BLaER1 treated with 17β-estradiol and CSF1 and Interleukin-3, amounts not matched to agents 10 nM and 100 nM (cell line): Measurements from ENCODE around the gene SACS.
"Not testable (repeated sequence)": the region's sequence is repeated elsewhere in the genome, so short reads cannot be mapped to it uniquely, and the experiment has no call there.

Experiments used
- H3K27ac ChIP-seq, 11 experiments: shearing (Covaris generic); formaldehyde crosslinking; 2 replicates each; pipeline ENCODE4 v1.8.1; 2022
- H3K27me3 ChIP-seq, 11 experiments: shearing (Covaris generic); formaldehyde crosslinking; 2 replicates each; pipeline ENCODE4 v1.8.1; 2022
- H3K36me3 ChIP-seq, 11 experiments: shearing (Covaris generic); formaldehyde crosslinking; 2 replicates each; pipeline ENCODE4 v1.8.1; 2022
- H3K4me1 ChIP-seq, 10 experiments: shearing (Covaris generic); formaldehyde crosslinking; 2 replicates each; pipeline ENCODE4 v1.8.1; 2022
- H3K4me2 ChIP-seq, 11 experiments: shearing (Covaris generic); formaldehyde crosslinking; 2 replicates each; pipeline ENCODE4 v1.8.1; 2022
- H3K4me3 ChIP-seq, 10 experiments: shearing (Covaris generic); formaldehyde crosslinking; 2 replicates each; pipeline ENCODE4 v1.8.1; 2022
- H3K9ac ChIP-seq, 11 experiments: shearing (Covaris generic); formaldehyde crosslinking; 2 replicates each; pipeline ENCODE4 v1.8.1; 2022
- H3K9me3 ChIP-seq, 11 experiments: shearing (Covaris generic); formaldehyde crosslinking; replicated peaks in 1 of 11; 2 replicates each; pipeline ENCODE4 v1.8.1; 2022
- H4K20me1 ChIP-seq, 11 experiments: shearing (Covaris generic); formaldehyde crosslinking; 2 replicates each; pipeline ENCODE4 v1.8.1; 2022
- Cebpa-rat ChIP-seq, 11 experiments: shearing (Covaris generic); IDR thresholded peaks; 2 replicates each; pipeline ENCODE4 v1.8.1; 2022

Gene SACS

DNA sequence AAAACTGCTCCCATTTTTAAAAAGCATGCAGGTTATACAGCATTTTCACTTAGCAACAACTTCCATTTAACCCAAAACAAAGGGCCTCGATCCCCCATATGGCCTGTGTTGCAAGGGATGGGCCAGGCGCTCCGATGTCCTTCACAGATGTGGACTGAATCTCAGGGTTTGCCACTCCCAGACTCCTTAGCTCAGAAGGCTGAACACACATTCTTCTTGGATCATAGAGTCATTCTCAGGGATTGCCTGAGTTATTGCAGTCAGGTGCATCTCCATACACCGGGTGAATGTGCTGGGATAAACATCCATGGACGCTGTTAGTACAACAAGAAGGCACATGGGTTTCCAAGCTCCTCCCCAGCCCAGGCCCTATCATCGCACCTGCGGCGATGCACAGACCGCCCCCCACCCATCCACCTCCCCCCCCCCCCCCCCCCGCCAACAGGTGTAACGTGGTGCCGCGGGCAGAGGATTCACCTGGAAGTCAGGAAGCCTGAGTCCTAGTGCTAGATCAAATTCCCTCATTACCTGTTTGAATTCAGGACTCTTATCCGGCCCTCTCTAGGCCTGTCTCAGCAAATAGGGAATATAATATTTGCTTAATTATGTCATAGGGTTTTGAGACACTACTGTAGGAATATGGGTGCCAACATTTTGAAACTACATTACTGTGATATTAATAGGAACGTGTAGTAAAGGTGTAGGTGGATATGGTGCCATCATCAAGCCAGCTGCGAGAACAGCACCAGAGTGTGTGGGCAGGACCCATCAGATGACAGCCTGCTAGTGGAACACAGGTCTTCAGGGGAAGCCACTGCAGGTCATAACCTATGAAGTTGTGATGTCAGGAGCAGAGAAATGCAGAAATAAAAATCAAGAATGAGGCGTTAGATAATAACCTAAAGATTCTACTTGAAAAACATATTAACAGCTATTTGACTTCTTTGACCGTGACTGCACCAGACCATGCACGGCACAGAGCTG, 110.9 kb downstream of the SACS start:
- no peak for TF ChIP-seq Cebpa-rat (IDR thresholded peaks at IDR 0.05)
- H3K4me3 ChIP-seq = no peak overlapping the region
- H3K4me1 ChIP-seq = peaks cover 10 to 20% (median 16%) of the 10 kb centered on the region in 10 experiments
- no peak overlapping the region for H3K27ac ChIP-seq
- no peaks in the 10 kb centered on the region for H3K9me3 ChIP-seq
- H4K20me1 ChIP-seq = 0 out of 22 replicates have a peak, but pooled peaks cover 0 to 5% (median 0%) of the 10 kb centered on the region in 11 experiments
- H3K27me3 ChIP-seq = no peaks in the 10 kb centered on the region
- no peak overlapping the region for H3K4me2 ChIP-seq
- H3K9ac ChIP-seq = no peak overlapping the region
- no peaks in the 10 kb centered on the region for H3K36me3 ChIP-seq

DNA sequence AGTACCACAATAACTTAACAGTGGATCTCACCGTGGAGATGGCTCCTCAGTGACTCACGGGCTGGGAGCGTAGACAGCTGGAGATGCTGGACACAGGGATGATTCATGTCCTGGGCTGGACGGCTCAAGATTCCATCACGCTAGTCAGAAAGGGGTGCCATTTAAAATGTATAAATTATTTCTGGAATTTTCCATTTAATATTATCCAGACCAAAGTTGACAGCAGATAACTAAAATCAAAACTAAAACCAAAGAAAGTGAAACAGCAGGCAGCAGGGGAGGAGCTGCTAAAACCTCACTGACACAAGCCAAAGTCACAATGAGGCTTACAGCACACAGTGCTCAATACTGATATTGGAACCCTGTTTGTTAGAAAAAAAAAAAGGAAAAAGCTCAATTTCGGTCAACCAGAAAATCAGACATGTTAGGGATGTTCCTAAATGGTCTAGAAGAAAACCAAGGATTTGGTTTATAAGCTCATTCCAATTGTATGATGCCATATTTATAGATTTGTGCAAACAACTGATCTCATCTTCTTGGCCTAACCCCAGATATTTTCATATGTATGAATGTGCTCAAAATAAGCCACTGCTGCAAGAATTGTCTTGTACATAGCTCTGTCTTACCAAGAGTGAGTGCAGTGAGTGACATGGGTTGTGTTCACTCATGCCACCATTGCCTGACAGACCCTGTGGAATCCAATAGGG, 111.8 kb downstream of the SACS start:
- H3K4me3 ChIP-seq = no peak overlapping the region
- no peak overlapping the region for H3K27ac ChIP-seq
- H3K36me3 ChIP-seq = no peaks in the 10 kb centered on the region
- H3K27me3 ChIP-seq = no peaks in the 10 kb centered on the region
- 0 out of 22 replicates have a peak, but pooled peaks cover 0 to 5% (median 0%) of the 10 kb centered on the region in 11 experiments for H4K20me1 ChIP-seq
- H3K9me3 ChIP-seq = no peaks in the 10 kb centered on the region
- TF ChIP-seq Cebpa-rat (IDR thresholded peaks at IDR 0.05) = no peak
- H3K4me1 ChIP-seq = peaks cover 10 to 20% (median 16%) of the 10 kb centered on the region in 10 experiments
- H3K9ac ChIP-seq = no peak overlapping the region
- H3K4me2 ChIP-seq = no peak overlapping the region

DNA sequence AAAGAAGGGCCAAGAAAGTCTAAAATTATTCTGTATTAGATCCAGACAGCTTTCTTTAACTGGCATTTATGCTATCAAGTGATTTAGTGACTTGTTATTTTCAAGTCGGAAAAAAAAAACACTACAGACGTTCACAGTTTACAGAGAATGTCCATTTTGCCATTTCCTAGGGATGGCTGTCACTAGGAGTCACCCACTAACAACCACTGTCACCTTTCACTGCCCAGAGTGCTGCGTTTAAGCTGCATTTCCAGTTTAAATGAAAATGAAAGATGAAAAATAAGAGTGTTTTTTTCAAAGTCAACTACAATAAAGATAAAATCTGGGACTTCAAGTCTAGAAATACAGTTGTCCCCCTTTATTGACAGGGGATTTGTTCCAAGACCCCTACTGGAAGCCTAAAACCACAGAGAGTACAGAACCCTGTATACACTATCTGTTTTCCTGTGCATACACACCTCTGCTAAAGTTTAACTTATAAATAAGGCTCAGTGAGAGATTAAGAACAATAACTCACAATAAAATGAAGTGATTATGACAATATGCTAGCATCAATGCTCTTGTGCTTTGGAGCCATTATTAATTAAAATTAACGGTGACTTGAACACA, 112.5 kb downstream of the SACS start:
- no peak overlapping the region for H3K27ac ChIP-seq
- 0 out of 22 replicates have a peak, but pooled peaks cover 0 to 5% (median 0%) of the 10 kb centered on the region in 11 experiments for H4K20me1 ChIP-seq
- peaks cover 10 to 20% (median 16%) of the 10 kb centered on the region in 10 experiments for H3K4me1 ChIP-seq
- no peaks in the 10 kb centered on the region for H3K9me3 ChIP-seq
- H3K36me3 ChIP-seq = no peaks in the 10 kb centered on the region
- H3K4me3 ChIP-seq = no peak overlapping the region
- TF ChIP-seq Cebpa-rat (IDR thresholded peaks at IDR 0.05) = no peak
- H3K4me2 ChIP-seq = no peak overlapping the region
- H3K27me3 ChIP-seq = no peaks in the 10 kb centered on the region
- H3K9ac ChIP-seq = no peak overlapping the region

DNA sequence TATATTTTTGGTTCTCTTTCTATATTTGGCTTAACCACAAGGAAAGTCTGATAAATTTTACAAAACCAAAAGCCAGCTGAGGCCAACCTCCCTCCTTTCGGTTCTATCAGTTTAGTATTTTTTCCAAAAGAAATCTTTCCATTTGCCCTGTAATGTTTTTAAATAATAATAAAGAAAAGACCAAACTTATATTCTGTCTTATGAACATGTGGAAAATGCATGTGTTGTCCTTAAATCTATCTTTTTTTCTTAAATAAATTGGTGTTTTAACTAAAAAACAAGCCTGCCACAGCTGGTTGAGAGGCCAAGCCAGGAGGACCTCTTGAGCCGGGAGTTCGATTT, 113.6 kb downstream of the SACS start:
- 0 out of 22 replicates have a peak, but pooled peaks cover 0 to 5% (median 0%) of the 10 kb centered on the region in 11 experiments for H4K20me1 ChIP-seq
- H3K9ac ChIP-seq = peak overlapping the region in 2 of 11 experiments; percentile 0 to 12; a peak in 1 of 22 replicates
- TF ChIP-seq Cebpa-rat (IDR thresholded peaks at IDR 0.05) = no peak
- H3K4me2 ChIP-seq = peak overlapping the region; percentile 8 to 73 (median 41); a peak in 14 of 22 replicates
- H3K27ac ChIP-seq = peak overlapping the region in 4 of 11 experiments; percentile 19 to 49 (median 32); a peak in 3 of 22 replicates
- no peaks in the 10 kb centered on the region for H3K36me3 ChIP-seq
- H3K4me1 ChIP-seq = peaks cover 10 to 20% (median 16%) of the 10 kb centered on the region in 10 experiments
- no peak overlapping the region for H3K4me3 ChIP-seq
- no peaks in the 10 kb centered on the region for H3K27me3 ChIP-seq
- no peaks in the 10 kb centered on the region for H3K9me3 ChIP-seq

DNA sequence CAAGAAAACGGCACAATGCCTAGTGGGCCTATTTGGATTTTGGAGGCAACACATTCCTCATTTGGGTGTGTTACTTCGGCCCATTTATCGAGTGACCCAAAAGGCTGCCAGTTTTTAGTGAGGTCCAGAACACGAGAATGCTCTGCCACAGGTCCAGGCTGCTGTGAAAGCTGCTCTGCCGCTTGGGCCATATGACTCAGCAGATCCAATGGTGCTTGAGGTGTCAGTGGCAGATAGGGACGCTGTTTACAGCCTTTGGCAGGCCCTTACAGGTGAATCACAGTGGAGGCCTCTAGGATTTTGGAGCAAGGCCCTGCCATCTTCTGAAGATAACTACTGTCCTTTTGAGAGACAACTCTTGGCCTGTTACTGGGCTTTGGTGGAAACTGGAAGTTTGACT, 118.7 kb downstream of the SACS start:
- not testable (repeated sequence) for H4K20me1 ChIP-seq, H3K4me3 ChIP-seq, H3K27ac ChIP-seq, H3K9me3 ChIP-seq, H3K27me3 ChIP-seq, H3K36me3 ChIP-seq, H3K4me2 ChIP-seq, H3K9ac ChIP-seq
- H3K4me1 ChIP-seq = peaks cover 10 to 14% (median 12%) of the 10 kb centered on the region in 10 experiments

DNA sequence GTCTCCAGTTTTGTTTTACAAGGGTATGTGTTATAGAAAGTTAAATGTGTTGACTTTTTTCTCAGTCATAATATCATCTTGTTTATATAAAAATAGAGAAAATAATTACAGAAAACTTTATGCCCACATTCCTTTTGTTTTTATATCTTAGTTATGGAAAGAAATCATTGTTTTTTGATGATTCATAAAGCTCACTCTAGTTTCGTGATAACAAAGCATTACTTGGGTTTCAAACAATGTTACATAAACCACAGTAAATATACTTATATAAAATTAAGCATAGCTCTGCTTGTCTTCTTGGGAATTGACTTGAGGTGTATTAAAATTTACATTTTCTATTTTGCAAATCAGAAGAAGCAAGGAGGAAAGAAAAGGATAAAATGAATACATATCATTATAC, 140.9 kb downstream of the SACS start:
- peaks cover 0 to 8% (median 6%) of the 10 kb centered on the region in 11 experiments; a peak in 8 of 22 replicates for H3K9me3 ChIP-seq
- H4K20me1 ChIP-seq = no peaks in the 10 kb centered on the region
- H3K4me3 ChIP-seq = no peak overlapping the region
- no peaks in the 10 kb centered on the region for H3K27me3 ChIP-seq
- H3K36me3 ChIP-seq = no peaks in the 10 kb centered on the region
- no peak overlapping the region for H3K9ac ChIP-seq
- H3K27ac ChIP-seq = no peak overlapping the region
- H3K4me1 ChIP-seq = no peaks in the 10 kb centered on the region
- no peak for TF ChIP-seq Cebpa-rat (IDR thresholded peaks at IDR 0.05)
- no peak overlapping the region for H3K4me2 ChIP-seq

DNA sequence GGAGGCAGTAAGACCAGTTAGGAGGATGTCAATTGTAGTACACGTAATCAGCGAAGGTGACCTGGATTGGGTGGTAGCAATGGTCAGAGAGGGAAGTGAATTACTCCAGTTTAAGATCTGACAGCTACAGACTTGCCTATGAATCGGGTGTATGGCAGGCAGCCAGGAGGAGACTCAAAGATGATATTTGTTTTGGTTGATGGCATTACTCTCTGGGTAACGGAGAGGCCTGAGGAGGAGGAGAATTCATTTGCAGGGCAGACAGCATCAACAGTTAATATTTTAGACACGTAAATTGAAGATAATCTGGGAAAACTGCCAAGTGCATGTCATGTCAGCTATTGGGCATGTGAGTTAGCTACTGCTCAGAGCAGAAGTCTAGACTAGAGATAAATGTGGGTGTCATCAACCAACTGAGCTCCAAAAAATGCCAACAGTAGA, 143.6 kb downstream of the SACS start:
- Histone ChIP-seq H3K27ac (no peak overlapping the region), H3K36me3 (no peaks in the 10 kb centered on the region)

DNA sequence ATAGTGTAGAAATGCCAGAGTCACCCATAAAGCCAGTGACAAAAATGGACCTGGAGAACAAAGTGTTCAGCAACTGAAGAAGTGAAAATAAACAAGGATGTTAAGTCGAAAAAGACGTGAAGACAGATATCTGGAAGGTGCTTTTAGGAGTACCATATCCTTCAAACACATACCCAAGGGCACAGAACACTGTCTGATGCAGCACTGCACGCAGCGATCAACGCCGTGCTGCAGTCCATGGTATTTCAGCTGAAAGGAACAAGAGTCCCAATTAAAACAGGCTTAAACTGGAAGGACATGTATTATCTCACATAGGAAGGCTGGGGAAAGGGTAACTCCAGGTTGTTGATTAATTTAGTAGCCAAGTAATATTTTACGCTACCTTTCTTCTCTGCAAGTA, 144.5 kb downstream of the SACS start:
- no peak for TF ChIP-seq Cebpa-rat (IDR thresholded peaks at IDR 0.05)
- no peaks in the 10 kb centered on the region for H3K4me1 ChIP-seq
- H3K9ac ChIP-seq = no peak overlapping the region
- H3K27me3 ChIP-seq = no peaks in the 10 kb centered on the region
- H3K9me3 ChIP-seq = peaks cover 0 to 8% (median 0%) of the 10 kb centered on the region in 11 experiments; a peak in 3 of 22 replicates
- H3K4me3 ChIP-seq = no peak overlapping the region
- H3K36me3 ChIP-seq = no peaks in the 10 kb centered on the region
- no peak overlapping the region for H3K27ac ChIP-seq
- H4K20me1 ChIP-seq = no peaks in the 10 kb centered on the region
- H3K4me2 ChIP-seq = no peak overlapping the region

More for the DNA sequence above, 143.6 kb downstream of the SACS start:
- Histone ChIP-seq H3K9me3 (peaks cover 0 to 8% (median 0%) of the 10 kb centered on the region in 11 experiments; a peak in 3 of 22 replicates), H3K4me2 (no peak overlapping the region), H3K9ac (no peak overlapping the region), H3K27me3 (no peaks in the 10 kb centered on the region), H4K20me1 (no peaks in the 10 kb centered on the region), H3K4me1 (no peaks in the 10 kb centered on the region), H3K4me3 (no peak overlapping the region)
- TF ChIP-seq Cebpa-rat (IDR thresholded peaks at IDR 0.05) = no peak

DNA sequence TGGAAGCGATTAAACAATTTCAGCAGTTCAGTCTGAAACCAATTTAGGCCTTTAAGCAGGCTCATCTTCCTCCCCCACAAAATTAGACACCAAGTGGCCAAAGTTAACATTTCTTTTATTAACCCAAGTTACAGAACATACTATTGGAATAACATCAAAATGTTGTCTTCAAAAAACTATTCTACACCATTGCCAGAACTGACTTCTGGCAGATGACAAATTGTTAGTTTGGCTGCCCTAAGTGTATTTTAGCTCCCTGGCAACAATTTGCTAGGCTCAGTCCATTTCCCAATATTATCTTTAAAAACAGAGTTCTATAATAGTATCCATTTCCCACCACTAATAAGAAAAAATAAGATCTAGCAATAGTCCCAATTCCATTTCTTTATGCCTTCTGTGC, 144.9 kb downstream of the SACS start:
- no peak for TF ChIP-seq Cebpa-rat (IDR thresholded peaks at IDR 0.05)
- Histone ChIP-seq H3K36me3 (no peaks in the 10 kb centered on the region), H3K9me3 (peaks cover 0 to 8% (median 0%) of the 10 kb centered on the region in 11 experiments; a peak in 3 of 22 replicates), H3K4me3 (no peak overlapping the region), H3K27me3 (no peaks in the 10 kb centered on the region), H3K4me1 (no peaks in the 10 kb centered on the region), H3K27ac (no peak overlapping the region), H3K9ac (no peak overlapping the region), H3K4me2 (no peak overlapping the region), H4K20me1 (no peaks in the 10 kb centered on the region)
